Chondrocyte (in vitro differentiated cells): ENCODE results near the gene SERPINB8. TPM values are rescaled to one million over a fixed set of nuclear protein-coding genes. Genes with fewer than 3 reads are reported as not detected.

ENCODE experiments used
- DNase-seq: peaks from one replicate; pipeline ENCODE4 v3.0.0; 2021; ENCODE audit warnings: mixed read lengths, low spot score
- H3K27ac Mint-ChIP-seq: one replicate; pipeline ENCODE4 v1.8.0; 2021; ENCODE audit warnings: mild to moderate bottlenecking, moderate library complexity, mixed read lengths; ENCODE audit not compliant: unreplicated experiment
- H3K27me3 Mint-ChIP-seq: 2 replicates; pipeline ENCODE4 v1.8.0; 2021; ENCODE audit warnings: low read depth, mixed read lengths
- H3K36me3 Mint-ChIP-seq: 2 replicates; pipeline ENCODE4 v1.8.0; 2021; ENCODE audit warnings: low read depth, mixed read lengths
- H3K4me1 Mint-ChIP-seq: 2 replicates; pipeline ENCODE4 v1.8.0; 2021; ENCODE audit warnings: low read depth, mild to moderate bottlenecking, mixed read lengths
- H3K4me3 Mint-ChIP-seq: one replicate; pipeline ENCODE4 v1.8.0; 2021; ENCODE audit warnings: mild to moderate bottlenecking, moderate library complexity, mixed read lengths; ENCODE audit not compliant: unreplicated experiment
- H3K9me3 Mint-ChIP-seq: 2 replicates; pipeline ENCODE4 v1.8.0; 2021; ENCODE audit warnings: low read depth, mixed read lengths
- total RNA-seq: library from RNA; stranded (reverse); gene quantifications from 3 replicates; pipeline ENCODE4 v1.2.1, GENCODE V29; 2021
- TF ChIP-seq, protein P1 (sequence below): fragments of 200-600 bp; sonication (generic); IDR thresholded peaks from 2 replicates; pipeline ENCODE4 v1.5.0; 2021; ENCODE audit warnings: antibody characterized with exemption, mild to moderate bottlenecking, moderate library complexity

The SERPINB8 gene
- total RNA-seq, 1 donor from 2014 or later, result 13.6 TPM

GRCh38 chr18:63965716-63966330 lies 4.1 kb upstream of the SERPINB8 start:
- H3K4me3 Mint-ChIP-seq, result no peak overlapping the region
- H3K27ac Mint-ChIP-seq, result no peak overlapping the region
- no peaks in the 10 kb centered on the region for H3K9me3 Mint-ChIP-seq
- no peak for DNase-seq
- H3K4me1 Mint-ChIP-seq, result peaks cover 14% of the 10 kb centered on the region
- TF ChIP-seq, protein P1, sequence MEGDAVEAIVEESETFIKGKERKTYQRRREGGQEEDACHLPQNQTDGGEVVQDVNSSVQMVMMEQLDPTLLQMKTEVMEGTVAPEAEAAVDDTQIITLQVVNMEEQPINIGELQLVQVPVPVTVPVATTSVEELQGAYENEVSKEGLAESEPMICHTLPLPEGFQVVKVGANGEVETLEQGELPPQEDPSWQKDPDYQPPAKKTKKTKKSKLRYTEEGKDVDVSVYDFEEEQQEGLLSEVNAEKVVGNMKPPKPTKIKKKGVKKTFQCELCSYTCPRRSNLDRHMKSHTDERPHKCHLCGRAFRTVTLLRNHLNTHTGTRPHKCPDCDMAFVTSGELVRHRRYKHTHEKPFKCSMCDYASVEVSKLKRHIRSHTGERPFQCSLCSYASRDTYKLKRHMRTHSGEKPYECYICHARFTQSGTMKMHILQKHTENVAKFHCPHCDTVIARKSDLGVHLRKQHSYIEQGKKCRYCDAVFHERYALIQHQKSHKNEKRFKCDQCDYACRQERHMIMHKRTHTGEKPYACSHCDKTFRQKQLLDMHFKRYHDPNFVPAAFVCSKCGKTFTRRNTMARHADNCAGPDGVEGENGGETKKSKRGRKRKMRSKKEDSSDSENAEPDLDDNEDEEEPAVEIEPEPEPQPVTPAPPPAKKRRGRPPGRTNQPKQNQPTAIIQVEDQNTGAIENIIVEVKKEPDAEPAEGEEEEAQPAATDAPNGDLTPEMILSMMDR, result no peak
- H3K36me3 Mint-ChIP-seq, result no peaks in the 10 kb centered on the region
- peaks cover 12% of the 10 kb centered on the region for H3K27me3 Mint-ChIP-seq

GRCh38 chr18:63970809-63971205 lies 926 bp downstream of the SERPINB8 start:
- TF ChIP-seq, protein P1, result no peak
- no peak for DNase-seq
- H3K27me3 Mint-ChIP-seq, result no peaks in the 10 kb centered on the region
- H3K9me3 Mint-ChIP-seq, result no peaks in the 10 kb centered on the region
- no peaks in the 10 kb centered on the region for H3K36me3 Mint-ChIP-seq
- peak overlapping the region; percentile 99 for H3K27ac Mint-ChIP-seq
- peak overlapping the region; percentile 87 for H3K4me3 Mint-ChIP-seq
- peaks cover 38% of the 10 kb centered on the region for H3K4me1 Mint-ChIP-seq

DNA sequence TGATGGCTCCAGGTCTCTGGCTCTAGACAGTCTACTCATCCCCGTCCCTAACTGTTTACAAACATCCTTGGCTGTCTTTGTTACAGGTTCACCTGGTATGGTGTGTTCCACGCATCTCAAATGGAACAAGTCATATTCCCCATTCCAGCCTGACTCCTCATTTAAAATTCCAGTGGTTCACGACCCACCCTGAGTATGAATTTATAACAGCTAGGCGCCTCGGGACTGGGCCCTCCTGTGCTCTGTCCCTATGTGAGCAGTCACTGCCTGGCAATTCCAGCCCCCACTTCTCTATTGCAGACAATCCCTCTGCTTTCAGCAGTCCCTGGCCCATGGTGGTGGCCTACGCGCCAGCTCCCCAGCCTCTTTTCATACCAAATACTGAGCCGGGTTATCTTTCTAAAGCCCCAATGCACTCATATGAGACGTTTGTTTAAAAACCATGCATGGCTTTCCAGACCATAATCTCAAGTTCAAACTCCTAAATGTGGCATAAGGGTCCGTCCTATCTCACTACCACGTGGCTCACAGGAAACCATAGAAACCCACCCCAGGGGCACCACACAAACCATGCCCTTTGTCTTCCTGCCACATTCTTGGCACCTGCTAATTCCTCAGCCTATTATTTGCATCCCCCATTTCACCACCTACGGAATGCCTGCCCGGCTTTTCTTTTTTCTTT lies 1.6 kb downstream of the SERPINB8 start:
- Mint-ChIP-seq H3K27ac (peak overlapping the region; percentile 99), H3K9me3 (no peaks in the 10 kb centered on the region), H3K4me1 (peaks cover 39% of the 10 kb centered on the region), H3K27me3 (no peaks in the 10 kb centered on the region), H3K36me3 (no peaks in the 10 kb centered on the region), H3K4me3 (peak overlapping the region; percentile 87)
- TF ChIP-seq, protein P1, result no peak
- DNase-seq, result no peak

DNA sequence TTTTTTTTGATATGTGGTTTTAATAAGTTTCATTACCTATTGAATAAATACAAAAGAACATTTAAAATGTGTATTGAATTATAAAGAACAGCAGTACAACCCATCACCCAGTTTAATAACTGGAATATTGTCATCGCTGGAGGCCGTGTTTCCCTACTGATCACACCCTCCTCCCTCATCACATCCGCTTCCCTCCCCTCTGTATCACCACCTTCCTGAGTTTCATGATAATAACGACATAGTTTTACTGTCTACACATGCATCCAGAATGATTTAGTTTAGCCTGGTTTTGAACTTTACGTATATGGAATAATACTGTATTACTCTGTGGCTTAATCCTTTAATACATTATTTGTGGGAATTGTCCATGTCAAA lies 2.1 kb downstream of the SERPINB8 start:
- no peaks in the 10 kb centered on the region for H3K27me3 Mint-ChIP-seq

DNA sequence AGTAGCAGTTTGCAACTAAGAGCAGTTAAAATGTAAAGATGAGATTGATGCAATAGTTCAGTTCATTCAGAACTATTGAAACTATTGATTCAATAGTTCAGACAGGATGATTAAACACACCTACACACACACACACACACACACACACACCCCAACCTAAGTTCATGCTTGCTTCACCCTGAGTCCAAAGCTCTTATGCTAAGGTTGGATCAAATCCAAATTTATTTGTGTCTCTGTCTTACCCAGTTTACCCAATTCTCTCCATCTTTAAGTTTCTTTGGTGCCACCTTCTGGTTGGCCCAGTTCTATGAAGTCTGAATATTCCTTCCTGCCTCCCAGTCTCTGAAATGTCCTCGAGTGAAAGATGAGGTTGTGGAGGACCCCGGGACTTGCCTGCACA lies 5.1 kb downstream of the SERPINB8 start:
- H3K27me3 Mint-ChIP-seq, result no peaks in the 10 kb centered on the region
- TF ChIP-seq, protein P1, result peak; percentile 70
- no peaks in the 10 kb centered on the region for H3K9me3 Mint-ChIP-seq
- H3K27ac Mint-ChIP-seq, result peak overlapping the region; percentile 42
- peaks cover 39% of the 10 kb centered on the region for H3K4me1 Mint-ChIP-seq
- DNase-seq, result no peak
- no peaks in the 10 kb centered on the region for H3K36me3 Mint-ChIP-seq
- H3K4me3 Mint-ChIP-seq, result no peak overlapping the region

More for the DNA sequence above, 2.1 kb downstream of the SERPINB8 start:
- no peak overlapping the region for H3K4me3 Mint-ChIP-seq
- no peak for DNase-seq
- TF ChIP-seq, protein P1, result no peak
- H3K27ac Mint-ChIP-seq, result no peak overlapping the region
- H3K4me1 Mint-ChIP-seq, result peaks cover 39% of the 10 kb centered on the region
- H3K9me3 Mint-ChIP-seq, result no peaks in the 10 kb centered on the region
- no peaks in the 10 kb centered on the region for H3K36me3 Mint-ChIP-seq
